DLD1 (cell line): ENCODE data around the gene OR51S1.
"Not testable (repeated sequence)": the region's sequence is repeated elsewhere in the genome, so short reads cannot be mapped to it uniquely, and the experiment has no call there.

Source experiments
- in situ Hi-C: cut with HindIII; loops from 2 replicates; pipeline ENCODE4 v1.10.0; 2017; ENCODE audit warnings: low sequenced_read_pairs

Gene OR51S1, protein sequence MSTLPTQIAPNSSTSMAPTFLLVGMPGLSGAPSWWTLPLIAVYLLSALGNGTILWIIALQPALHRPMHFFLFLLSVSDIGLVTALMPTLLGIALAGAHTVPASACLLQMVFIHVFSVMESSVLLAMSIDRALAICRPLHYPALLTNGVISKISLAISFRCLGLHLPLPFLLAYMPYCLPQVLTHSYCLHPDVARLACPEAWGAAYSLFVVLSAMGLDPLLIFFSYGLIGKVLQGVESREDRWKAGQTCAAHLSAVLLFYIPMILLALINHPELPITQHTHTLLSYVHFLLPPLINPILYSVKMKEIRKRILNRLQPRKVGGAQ

GRCh38 chr11:4848908-4849532, at the start of gene OR51S1:
Gene OR51S1, minus strand, starts transcription at chr11:4849208. Its CDS starts 0 bp downstream, at chr11:4849208.
- in situ Hi-C loops: no loop called here

- in situ Hi-C loops: no loop called here
Measured at GRCh38 chr11:4891996-4892640, 43.1 kb upstream of the OR51S1 start.

- in situ Hi-C loops: no loop called here
Measured at GRCh38 chr11:4890279-4890678, 41.3 kb upstream of the OR51S1 start.

DNA sequence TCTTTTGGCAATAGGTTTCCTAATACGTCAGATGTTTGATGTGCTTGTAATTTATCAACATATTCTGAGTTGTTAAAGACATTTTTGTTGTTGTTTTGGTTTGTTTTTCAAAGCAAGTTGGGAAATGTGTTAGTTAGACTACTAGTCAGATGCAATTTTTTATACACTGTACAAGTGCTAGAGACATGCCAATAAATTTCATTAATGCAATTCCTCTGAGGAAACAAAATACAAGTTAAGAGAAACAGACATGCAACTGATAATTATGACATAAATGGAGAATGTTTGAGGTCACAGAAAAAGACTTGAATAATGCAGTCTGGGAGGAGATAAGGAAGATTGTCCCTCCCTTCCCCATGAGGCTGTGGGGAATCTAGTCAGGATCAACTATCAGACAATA, 38.6 kb upstream of the OR51S1 start:
- in situ Hi-C loops: no loop called here

- in situ Hi-C loops: no loop called here
Measured at GRCh38 chr11:4886186-4886585, 37.2 kb upstream of the OR51S1 start.

DNA sequence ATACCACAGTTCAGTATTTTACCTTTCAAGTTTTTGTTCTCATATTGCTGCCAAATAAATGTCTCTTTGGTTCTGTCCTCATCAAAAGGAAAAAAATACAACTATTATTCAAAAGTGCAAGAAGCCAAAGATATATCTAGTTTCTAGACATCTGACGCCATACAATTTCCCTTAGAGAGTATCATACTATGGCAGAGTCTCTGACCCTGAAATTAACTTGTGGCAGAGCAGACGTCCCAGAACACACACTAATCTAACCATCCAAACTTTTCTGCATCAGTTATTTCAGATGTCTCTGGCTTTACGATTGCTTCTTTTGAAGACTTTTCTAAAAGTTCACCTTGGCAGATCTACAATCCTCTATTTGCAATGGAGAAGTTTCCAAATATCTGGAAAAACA, 35.4 kb upstream of the OR51S1 start:
- in situ Hi-C loops: no loop called here

DNA sequence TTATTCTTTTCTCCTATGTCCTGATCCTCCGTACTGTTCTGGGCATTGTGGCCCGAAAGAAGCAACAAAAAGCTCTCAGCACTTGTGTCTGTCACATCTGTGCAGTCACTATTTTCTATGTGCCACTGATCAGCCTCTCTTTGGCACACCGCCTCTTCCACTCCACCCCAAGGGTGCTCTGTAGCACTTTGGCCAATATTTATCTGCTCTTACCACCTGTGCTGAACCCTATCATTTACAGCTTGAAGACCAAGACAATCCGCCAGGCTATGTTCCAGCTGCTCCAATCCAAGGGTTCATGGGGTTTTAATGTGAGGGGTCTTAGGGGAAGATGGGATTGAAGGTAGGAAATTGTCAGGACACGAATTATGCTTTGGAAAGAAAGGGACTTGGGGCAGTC, 33.5 kb upstream of the OR51S1 start:
- in situ Hi-C loops: no loop called here

DNA sequence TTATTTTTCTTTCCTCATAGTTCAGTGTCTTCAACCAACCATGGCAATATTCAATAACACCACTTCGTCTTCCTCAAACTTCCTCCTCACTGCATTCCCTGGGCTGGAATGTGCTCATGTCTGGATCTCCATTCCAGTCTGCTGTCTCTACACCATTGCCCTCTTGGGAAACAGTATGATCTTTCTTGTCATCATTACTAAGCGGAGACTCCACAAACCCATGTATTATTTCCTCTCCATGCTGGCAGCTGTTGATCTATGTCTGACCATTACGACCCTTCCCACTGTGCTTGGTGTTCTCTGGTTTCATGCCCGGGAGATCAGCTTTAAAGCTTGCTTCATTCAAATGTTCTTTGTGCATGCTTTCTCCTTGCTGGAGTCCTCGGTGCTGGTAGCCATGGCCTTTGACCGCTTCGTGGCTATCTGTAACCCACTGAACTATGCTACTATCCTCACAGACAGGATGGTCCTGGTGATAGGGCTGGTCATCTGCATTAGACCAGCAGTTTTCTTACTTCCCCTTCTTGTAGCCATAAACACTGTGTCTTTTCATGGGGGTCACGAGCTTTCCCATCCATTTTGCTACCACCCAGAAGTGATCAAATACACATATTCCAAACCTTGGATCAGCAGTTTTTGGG, 33.0 kb upstream of the OR51S1 start, which contains the start of gene OR51T1:
TSS of gene OR51T1 (plus strand) at position 41 of the 641 bp plus-strand sequence. CDS start at position 41, 0 bp downstream.
- in situ Hi-C loops: no loop called here

DNA sequence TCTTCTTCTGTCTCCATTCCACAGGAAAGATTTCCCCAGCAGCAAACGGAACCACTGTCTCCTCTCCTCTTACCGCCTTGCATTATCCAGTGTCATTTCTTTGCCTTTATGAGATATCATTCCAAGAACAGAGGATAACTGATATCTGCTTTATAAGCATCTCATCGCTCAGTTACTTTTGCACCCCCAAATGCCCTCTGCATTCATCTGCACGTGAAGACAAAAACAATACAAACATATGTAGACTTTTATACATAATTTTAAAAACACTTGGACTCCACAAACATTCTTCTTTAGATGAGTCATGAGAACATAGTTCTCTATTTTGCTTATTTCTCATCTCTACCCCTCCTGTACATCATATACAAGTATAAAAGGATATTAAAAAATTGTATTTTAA, 32.2 kb upstream of the OR51S1 start:
- in situ Hi-C loops: no loop called here

DNA sequence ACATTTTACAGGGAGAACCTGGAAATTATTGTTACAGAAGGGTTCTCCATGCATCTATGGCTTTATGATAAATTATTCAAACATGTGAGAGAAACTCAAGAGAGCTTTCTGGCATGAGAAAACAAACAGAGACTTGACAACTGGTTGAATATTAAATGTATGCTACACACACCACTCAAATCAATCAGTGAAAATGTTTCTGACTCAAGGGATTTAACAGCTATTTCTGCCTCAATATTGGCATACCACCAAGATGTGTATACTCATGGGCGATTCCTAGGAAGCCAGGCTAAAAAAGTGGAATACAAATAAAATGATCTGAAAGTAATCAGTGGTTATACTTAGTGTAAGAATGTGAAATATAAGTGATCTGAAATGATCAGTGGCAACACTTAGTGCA, 16.8 kb upstream of the OR51S1 start:
- in situ Hi-C loops: no loop called here

DNA sequence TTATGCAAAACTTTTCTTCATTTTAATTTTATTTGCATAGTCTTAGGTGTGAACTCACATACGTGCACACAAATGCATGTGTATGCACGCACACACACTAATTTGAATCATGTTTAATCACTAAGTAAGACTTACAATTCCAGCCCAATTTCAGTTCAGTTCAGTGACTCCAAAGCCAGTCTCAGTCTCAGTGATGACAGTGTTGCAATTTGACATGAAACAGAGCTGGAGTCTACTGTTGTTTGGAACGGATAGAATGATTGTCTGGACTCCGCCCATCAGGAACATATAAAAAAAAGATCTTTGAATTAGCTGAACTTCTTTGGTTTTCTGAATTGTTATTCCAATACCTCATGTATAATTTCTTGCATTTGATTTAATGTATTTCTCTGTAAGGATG, 14.9 kb upstream of the OR51S1 start:
- in situ Hi-C loops: no loop called here

- in situ Hi-C loops: no loop called here
Measured at GRCh38 chr11:4862447-4863236, 13.6 kb upstream of the OR51S1 start.

- in situ Hi-C loops: not testable (repeated sequence)
Measured at GRCh38 chr11:4854286-4854685, 5.3 kb upstream of the OR51S1 start.

GRCh38 chr11:4851033-4851432, 2.0 kb upstream of the OR51S1 start:
- in situ Hi-C loops: no loop called here

DNA sequence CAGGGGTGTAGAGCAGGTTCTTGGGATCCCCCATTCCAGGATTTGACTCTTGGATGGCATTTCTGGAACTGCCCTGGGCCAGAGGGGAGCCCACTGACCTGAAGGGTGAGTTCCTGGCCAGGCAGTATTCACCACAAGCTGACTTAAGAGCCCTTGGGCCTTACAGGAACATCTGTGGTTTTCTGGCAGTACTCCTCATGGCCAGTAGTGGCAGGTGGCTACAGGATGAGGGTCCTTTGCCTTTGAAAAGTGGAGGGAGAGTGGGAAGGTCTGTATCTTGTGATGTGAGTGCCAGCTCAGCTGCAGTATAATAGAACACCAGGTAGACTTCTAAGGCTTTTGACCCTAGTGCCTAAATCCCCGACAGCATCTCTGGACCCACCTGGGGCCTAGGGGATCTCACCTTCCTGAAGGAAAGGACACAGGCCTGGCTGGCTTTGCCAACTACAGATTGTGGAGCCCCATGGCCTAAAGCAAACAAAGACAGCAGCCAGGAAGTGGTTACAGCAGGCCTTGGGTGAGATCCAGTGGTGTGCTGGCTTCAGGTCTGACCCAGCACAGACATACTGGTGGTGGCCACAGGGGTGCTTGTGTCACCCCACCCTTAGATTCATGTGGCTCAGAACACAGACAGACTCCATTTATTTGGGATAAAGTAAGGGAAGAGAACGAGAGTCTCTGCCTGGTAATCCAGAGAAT, 9.0 kb downstream of the OR51S1 start:
- in situ Hi-C loops: no loop called here

GRCh38 chr11:4830909-4831308, 18.1 kb downstream of the OR51S1 start:
- in situ Hi-C loops: no loop called here

DNA sequence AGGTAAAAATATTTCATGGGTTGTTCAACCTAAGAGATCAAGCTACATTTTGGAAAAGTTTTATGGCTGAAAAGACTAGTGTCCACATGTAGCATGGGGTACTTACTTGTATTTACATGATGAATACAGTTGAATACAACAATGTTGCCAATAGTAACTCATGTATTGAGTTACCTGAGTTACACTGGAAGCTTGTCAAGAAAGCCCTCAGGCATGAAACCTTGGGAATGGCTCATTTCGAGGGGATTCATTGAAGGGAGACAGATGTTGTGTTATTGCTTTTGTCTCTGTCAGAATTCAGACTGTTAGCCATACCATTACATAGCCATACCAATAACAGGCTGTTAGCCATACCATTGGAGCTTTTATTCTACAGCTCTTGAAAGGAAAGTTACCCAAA, 18.7 kb downstream of the OR51S1 start:
- in situ Hi-C loops: no loop called here

DNA sequence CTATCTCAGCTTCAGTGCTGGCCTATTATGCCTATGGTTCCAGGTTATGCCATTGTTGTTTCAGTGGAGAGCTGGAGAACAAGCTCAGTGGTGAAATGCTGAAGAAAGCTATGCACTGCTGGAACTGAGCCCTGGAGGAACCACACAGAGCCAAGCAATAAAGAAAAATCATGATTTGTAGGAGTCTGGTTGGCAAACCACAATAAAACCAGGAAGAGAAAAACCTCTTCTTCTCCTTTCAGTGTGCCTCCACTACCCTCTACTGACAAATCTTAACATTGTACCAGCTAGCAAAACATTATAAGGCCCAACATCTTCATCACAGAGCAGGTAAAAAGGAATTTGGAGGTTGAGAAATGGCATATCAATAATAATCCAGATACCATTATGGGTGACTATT, 22.6 kb downstream of the OR51S1 start:
- in situ Hi-C loops: no loop called here

DNA sequence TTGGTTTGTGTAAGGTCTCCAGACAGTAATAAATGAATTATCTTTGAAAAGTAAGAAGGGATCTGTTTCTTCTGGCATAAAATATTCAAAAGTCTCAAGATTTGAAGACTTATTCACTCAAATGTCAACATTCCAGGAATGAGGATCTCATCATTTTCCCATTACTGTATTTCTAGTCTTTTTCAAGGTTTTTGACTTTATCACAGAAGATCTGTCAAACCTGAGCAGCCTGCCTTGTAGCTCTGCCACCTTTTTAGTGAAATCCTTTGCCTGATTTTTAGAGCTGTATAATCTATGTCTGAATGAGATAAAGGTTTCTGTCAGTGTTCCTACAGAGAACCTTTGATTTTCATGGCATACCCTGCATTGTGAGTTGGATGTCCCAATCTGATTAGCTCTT, 23.9 kb downstream of the OR51S1 start:
- in situ Hi-C loops: no loop called here

- in situ Hi-C loops: no loop called here
Measured at GRCh38 chr11:4821021-4821420, 28.0 kb downstream of the OR51S1 start, which contains the start of gene OR51F2. Gene OR51F2, plus strand, starts transcription at chr11:4821321. Its CDS starts 101 bp downstream, at chr11:4821422.
